Endothelial cell of hepatic sinusoid (primary cell): ENCODE measurements around the gene TOP3A.
"Not testable (repeated sequence)": the region's sequence is repeated elsewhere in the genome, so short reads cannot be mapped to it uniquely, and the experiment has no call there.

ENCODE experiments used
- in situ Hi-C: cut with HindIII; loops from 2 replicates; pipeline ENCODE4 v1.10.0; 2017; ENCODE audit warnings: low sequenced_read_pairs

TOP3A gene, protein sequence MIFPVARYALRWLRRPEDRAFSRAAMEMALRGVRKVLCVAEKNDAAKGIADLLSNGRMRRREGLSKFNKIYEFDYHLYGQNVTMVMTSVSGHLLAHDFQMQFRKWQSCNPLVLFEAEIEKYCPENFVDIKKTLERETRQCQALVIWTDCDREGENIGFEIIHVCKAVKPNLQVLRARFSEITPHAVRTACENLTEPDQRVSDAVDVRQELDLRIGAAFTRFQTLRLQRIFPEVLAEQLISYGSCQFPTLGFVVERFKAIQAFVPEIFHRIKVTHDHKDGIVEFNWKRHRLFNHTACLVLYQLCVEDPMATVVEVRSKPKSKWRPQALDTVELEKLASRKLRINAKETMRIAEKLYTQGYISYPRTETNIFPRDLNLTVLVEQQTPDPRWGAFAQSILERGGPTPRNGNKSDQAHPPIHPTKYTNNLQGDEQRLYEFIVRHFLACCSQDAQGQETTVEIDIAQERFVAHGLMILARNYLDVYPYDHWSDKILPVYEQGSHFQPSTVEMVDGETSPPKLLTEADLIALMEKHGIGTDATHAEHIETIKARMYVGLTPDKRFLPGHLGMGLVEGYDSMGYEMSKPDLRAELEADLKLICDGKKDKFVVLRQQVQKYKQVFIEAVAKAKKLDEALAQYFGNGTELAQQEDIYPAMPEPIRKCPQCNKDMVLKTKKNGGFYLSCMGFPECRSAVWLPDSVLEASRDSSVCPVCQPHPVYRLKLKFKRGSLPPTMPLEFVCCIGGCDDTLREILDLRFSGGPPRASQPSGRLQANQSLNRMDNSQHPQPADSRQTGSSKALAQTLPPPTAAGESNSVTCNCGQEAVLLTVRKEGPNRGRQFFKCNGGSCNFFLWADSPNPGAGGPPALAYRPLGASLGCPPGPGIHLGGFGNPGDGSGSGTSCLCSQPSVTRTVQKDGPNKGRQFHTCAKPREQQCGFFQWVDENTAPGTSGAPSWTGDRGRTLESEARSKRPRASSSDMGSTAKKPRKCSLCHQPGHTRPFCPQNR

DNA sequence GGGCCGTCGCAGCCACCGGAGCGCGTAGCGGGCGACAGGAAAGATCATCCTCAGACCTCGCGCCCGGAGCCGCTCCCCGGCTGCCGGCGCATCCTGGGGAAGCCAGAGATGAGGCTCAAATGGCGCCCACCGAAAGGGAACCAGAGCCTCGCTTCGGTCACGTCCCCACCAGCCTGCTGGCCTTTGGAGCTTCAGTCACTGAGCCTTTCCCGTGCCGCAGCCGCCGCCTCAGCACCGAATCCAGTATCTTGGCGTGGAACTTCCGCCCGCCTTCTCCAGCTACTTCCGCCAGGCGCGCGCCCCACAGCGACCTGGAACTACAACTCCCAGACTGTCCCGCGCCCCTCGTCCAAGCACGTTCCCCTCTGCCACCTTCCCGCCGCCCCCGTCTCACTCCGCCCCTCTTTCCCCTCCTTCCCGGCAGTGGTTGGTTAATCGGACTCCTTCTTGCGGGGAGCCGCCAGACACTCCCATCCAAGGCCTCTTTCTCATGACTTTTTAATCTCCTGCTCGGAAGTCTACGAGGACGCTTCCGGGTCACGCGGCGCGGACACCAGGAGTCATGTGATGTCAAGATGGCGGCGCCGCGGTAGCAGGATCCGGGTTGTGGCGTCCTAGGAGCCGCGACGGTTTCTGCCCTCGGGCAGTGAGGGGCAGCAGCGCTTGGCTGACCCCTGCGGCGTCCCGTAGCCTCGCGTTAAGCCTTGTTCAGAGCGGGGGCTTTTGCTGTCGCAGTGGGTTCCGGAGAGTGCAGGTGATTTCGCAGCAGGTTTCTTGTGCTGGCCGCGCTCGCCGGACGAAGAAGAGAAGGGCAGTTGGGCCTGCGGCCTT lies at the start of gene TOP3A, which contains the start of gene SMCR8:
TOP3A (minus strand) TSS at position 264 of the 831 bp plus-strand sequence; CDS start at position 48, 216 bp downstream.
SMCR8 (plus strand) TSS at position 563 of the 831 bp plus-strand sequence. CDS start 497 bp downstream, outside the sequence.
- in situ Hi-C loops, result loop anchor here (5.0 kb wide), 1 partner anchor 43 kb away; no protein-coding TSS in a partner anchor

DNA sequence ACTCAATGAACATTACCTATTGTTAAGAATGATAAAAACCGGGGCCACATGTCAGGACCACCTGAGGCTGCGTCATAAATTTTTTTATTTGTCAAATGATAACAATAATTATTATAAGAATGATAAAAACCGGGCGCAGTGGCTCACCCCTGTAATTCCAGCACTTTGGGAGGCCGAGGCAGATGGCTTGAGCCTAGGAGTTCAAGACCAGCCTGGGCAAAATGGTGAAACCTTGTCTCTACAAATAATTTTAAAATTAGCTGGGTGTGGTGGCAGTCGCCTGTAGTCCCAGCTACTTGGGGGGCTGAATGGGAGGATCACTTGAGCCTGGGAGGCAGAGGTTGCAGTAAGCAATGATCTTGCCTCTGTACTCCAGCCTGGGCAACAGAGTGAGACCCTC lies 49.4 kb upstream of the TOP3A start:
- in situ Hi-C loops, result no loop called here

DNA sequence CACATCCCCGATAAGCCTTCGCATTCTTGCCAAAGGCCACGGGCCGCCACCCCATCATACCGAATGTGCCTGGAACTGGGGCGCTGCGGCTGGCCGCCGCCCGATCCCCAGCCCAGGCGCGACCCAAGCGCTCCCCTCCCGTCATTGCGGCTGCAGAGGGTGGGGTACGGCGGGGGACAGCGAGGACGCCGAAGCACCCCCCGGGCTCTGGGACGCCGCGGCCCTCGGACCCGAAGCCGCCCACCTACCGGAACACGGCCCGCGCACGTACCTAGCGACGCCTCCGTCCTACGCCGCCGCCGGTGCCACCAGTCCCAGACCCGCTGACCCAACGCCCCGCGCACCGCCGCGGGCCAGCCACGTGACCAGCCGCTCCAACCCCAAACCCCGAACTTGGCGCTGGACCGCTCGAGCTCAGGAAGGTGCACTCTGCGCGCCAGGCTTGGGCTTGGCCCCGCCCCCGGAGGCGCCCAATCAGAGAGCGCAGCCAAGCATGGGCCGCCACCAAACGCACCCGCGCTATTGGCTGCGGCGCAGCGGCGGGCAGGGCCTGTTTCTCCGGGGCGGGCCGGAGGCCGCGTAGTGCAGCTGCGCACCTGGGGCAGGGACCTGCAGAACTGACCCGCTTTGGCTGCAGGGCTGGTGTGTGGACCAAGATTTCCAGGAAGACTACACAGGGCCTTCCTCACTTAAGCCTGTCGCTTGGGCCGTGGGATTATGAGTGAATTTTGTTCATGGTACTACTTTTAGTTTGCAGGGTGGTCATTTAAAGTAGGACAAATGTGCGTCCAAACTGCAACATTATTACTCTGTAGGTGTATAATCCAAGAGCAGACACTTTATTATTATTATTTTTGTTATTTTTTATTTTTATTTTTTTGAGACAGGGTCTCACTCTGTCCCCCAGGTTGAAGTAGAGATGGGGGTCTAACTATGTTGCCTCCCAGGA lies 48.6 kb upstream of the TOP3A start, which contains the start of gene SHMT1:
SHMT1 (minus strand) TSS at position 450 of the 949 bp plus-strand sequence. CDS start 7,569 bp downstream, outside the sequence.
- in situ Hi-C loops, result no loop called here

DNA sequence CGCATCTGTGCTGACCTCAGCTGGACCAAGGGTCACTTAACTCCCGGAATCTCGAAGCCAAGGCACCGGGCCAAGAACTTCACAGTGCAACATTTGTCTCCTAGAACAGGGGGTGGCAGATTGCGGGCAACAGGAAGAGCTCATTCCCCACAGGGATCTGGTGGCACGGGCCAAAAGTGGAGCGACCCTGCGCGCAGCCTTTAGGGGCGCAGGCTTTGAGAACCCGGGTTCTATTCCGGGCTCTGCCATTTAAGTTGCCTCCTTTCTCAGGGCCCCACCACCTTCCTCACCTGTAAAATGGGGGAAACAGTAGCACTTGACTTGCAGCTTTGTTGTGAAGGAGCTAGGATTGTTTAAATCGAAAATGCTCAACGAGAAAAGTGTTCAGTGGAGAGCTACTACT lies 47.9 kb upstream of the TOP3A start:
- in situ Hi-C loops, result no loop called here

DNA sequence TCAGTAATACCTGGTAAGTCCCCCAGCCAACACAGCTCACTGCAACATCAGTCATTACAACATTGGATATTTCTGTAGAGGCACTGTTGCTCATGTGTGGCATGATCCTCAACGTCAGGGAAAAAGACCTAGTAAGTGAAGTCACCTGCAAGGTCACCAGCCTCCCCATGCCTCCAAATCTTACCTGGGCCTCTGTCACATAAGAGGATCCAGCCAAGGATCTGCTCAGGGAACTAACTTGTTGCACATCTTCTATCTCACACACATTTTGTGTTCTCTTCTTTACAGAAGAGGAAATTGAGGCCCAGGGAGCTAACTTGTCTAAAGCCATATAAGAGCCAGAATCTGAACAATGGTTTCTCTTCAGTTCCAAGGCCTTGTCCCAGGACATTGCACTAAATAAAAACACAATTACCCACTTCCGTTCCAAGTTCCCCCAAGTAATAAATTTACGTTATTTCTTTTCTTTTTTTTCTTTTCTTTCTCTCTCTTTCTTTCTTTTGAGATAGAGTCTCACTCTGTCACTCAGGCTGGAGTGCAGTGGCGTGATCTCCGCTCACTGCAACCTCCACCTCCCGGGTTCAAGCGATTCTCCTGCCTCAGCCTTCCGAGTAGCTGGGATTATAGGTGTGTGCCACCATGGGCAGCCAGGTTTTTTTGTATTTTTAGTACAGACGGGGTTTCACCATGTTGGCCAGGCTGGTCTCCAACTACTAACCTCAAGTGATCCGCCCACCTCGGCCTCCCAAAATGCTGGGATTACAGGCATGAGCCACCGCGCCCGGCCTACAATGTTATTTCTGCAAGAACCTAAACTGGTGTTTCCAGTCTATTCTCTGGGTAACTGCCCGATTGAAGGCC lies 47.3 kb upstream of the TOP3A start:
- in situ Hi-C loops, result no loop called here

DNA sequence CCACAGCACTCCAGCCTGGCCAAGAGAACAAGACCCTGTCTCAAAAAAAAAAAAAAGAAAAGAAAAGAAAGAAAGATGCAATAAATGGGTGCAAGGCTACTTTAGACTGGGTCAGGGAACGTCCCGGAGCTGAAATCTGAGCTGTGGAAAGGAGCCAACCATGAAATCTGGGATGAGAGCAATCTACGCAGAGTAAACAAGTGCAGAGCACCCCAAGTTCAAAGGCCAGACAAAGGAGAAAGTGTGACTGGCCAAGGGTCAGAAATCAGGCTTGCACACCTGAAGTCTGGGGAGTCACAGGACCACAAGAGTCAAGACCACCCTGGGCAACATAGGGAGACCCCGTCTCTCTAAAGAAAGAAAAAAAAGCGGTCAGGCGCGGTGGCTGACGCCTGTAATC lies 45.7 kb upstream of the TOP3A start:
- in situ Hi-C loops, result no loop called here

DNA sequence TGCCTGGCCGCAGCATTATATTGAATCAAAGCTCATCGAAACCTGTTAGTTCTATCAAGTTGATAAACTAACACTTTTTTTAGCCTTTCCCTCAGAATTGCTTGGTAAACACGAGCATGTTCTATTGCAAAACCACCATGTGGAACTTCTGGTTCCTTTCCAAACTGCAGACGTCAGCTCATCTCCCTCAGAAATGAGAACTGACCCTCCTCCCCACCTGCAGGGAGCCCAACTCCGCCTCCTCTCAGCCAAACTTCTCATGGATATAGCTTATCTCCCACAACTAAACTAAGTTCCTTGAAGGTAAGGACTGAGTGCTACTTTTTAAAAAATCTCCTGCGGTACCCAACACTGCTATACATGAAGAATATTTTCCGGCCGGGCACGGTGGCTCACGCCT lies 41.8 kb upstream of the TOP3A start:
- in situ Hi-C loops, result no loop called here

DNA sequence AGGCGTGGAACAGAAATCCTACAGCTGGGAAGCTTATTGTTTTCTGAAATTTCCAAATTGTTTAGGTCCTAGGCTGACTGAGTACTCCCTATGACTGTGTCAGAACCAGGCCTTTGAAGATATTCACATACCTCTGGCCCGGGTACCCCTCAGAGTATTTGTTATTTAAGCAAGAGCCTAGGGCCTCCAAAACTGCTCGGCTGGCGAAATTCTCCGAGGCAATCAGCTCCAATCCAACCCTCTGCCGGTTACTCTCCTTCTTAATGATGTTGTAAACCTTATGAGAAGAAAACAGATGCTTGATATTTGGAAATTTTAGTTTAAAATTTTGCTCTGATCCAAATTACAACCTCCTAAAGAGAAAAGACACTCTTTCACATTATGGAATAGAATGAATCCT lies 38.7 kb upstream of the TOP3A start:
- in situ Hi-C loops, result no loop called here

DNA sequence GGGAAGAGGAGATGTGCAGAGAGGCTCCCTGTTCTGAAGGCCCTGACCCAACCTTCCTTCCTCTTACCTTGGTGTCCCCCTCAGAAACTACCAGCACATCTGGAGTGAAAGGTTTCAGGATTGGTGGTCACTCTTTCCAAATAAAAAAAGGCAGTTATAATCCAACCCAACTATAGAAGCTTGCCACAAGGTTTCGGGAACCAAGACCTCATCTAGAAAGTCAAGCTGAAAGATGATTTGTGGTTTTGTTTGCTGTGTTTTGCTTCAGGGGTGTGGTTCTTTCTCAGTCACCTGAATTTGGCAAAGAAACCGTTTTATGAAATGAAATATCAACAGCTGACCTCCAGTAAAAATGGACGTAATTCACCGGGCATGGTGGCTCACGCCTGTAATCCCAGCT lies 29.2 kb upstream of the TOP3A start:
- in situ Hi-C loops, result no loop called here

DNA sequence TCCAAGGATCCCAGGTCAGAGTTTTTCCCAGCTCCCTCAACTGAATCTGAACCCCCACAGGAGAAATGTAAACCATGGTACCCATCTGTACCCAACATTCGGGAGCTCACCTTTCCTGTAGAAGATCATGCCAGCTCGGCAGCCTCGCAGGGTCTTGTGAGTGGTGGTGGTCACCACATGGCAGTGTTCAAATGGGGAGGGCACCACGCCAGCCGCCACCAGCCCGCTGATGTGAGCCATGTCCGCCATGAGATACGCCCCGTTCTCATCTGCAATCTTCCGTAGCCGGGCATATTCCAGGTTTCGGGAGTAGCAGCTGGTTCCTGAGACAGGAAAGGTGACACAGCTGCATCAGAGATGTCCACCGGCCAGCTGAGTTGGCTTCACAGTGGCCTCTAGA lies 25.1 kb upstream of the TOP3A start:
- in situ Hi-C loops, result no loop called here

DNA sequence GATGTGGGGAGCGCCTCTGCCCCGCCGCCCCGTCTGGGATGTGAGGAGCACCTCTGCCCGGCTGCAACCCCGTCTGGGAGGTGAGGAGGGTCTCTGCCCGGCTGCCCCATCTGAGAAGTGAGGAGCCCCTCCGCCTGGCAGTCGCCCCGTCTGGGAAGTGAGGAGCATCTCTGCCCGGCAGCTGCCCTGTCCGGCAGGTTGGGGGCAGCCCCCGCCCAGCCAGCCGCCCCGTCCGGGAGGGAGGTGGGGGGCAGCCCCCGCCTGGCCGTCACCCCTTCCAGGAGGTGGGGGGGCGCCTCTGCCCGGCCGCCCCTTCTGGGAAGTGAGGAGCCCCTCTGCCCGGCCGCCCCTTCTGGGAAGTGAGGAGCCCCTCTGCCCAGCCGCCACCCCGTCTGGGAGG lies 23.4 kb upstream of the TOP3A start:
- in situ Hi-C loops, result not testable (repeated sequence)

DNA sequence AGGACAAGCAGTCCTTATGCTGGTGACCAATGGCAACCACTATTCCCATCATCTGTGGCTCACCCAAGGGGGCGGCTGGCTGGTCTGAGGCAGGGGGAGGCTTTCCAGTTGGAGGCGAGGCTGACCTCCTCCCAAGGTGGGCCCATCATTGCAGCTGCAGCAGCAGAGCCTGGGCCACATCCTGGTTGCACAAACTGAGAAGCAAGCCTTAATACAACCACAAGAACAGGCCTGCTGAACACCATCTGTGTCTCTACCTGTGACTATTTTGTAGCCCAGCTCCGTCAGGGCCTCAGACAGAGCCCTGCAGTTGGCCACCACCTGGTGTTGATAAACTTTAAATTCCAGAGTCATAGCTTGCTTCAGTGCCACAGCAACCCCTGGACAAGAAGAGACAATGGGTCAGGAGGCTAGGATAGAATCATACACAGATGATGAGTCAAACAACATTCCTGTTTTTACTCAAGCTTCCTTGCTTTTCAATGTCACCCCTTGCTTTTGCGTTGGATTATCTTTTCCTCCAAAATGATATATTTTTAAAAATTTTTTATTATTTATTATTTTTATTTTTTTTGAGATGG lies 18.2 kb upstream of the TOP3A start:
- in situ Hi-C loops, result no loop called here

DNA sequence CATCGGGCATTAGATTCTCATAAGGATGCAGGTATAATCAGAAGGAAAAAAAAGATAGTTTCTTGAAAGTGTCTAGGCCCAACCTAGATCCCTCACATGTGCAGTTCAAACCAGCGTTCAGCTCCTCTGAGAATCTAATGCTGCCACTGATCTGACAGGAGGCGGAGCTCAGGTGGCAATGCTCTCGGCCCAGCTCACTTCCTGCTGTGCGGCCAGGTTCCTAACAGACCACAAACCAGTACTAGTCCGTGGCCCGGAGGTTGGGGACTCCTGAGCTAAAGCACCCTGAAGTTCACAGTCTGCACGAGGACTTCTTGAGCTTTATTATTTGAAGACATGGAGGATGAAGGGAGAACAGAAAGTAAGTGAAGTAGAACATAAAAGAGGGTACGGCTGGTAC lies 17.1 kb upstream of the TOP3A start:
- in situ Hi-C loops, result no loop called here

DNA sequence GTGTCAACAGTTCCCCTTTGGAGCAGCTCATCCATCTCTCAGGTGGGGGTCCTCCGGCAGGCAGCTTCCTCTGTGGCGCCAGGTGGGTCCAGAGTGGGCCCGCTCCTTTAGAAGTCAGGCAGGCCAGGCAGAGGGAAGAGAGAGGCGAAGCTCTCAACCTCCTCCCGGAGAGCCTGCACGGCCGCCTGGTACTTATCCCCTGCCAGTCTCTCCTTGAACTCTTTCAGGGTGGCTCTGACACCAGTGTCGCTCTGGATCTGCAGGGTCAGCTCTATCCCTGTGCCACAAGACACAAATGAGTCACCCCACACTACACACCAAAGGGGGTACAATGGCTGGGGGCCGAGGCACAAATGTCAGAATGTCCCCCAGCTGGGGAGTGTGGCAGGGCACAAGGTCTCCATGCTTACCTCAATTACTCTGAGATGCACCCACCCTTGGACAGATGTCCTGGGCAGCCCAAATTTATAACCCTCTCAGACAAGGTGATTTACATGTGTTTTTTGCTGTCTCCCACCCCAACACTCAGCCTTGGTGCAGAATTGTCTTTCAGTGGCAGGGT lies 13.9 kb upstream of the TOP3A start:
- in situ Hi-C loops, result no loop called here

DNA sequence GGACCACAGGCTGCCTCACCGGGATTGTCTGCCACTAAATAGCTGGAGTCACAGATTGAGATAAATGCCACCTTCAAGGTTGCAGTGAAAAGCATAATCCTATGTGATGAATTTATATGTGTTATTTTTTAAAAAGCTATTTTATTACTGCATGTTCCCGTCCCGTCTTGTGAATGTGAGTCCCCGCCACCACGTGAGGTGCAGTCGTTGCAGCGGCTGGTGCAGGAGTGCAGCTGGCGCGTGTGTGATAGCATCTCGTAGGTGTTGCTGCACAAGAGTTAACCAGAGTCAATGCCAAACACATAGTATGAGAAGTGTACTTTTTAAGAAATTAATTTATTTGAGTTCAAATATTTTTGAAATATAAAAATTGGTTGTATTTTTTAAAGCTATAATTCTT lies 12.8 kb upstream of the TOP3A start:
- in situ Hi-C loops, result no loop called here

DNA sequence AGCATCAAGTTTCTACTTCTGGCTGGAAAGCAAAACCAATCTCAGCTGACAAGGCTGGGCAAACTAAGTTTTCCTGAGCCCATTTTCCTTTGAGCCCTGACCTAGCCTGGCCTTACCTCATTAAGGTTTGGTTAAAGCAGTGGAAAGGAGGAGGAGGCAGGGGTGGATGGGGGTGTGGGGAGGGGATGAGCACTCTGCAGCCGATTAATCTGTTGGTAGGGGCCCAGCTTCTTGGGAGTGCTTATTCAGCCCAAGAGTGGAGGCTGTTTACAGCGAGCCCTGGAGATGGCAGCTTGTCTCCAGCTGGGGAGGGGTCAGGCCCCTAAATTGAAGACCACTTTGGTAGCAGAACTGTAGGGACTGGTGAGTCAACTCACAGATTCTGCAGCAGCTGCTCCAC lies 12.3 kb upstream of the TOP3A start:
- in situ Hi-C loops, result no loop called here

DNA sequence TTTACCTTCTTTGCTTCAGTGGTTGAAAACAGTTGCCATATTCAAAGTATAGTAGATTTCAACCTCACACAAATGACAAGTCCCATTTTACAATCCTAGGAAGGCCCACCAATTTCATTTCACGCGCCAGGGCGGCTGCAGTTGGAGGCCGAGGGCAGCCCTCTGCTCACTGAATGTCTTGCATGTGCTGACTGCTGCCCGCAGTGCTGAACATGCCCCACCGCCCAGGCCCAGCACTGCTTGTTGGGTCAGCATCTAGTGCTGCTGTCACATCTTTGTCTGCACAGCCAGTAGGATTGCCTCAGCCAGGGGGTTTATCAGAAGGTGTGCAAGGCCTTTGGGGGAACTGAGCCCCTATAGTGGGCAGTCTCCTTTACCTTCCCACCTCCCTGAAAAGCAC lies 11.8 kb upstream of the TOP3A start:
- in situ Hi-C loops, result no loop called here

DNA sequence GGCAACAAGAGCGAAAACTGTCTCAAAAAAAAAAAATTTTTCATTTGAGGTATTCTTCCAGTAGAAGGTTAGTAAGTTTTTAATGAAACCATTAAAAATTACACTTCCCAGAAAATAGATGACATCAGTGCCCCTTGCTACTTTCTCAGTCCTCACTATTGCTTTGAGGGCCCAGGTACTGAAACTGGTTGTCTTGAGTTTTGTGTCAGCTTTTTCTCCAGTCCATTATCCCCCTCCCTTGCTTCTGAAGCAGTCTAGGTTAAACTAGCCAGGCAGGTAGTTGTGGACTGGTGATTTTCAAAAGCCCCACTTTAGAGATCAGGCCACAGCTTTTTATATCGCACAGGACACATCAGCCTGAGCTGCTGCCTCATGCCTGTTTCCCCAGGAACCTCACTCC lies 11.2 kb upstream of the TOP3A start:
- in situ Hi-C loops, result no loop called here
